OCI-LY7 (cell line): Measurements from ENCODE around the gene USP48. TPM values are rescaled to one million over a fixed set of nuclear protein-coding genes. Genes with fewer than 3 reads are reported as not detected.

Experiments used
- BruUV-seq: library from RNA; stranded (reverse); fragments of 400-500 nt; replicated peaks from 2 replicates; lab custom pipeline; 2021; lab: Mats Ljungman, UMichigan
- CTCF ChIA-PET: fragments of 300-600 bp; sonication (Branson Sonifier 250); formaldehyde crosslinking; loops from one replicate; lab custom pipeline; 2022; ENCODE audit warnings: antibody characterized with exemption; ENCODE audit not compliant: unreplicated experiment; lab: Charles Lee
- POLR2A ChIA-PET: fragments of 300-600 bp; sonication (Branson Sonifier 250); formaldehyde crosslinking; loops from one replicate; lab custom pipeline; 2022; ENCODE audit warnings: antibody characterized with exemption; lab: Charles Lee
- DNase-seq: peaks from one replicate; pipeline ENCODE4 v3.0.0-alpha.2; 2015; ENCODE audit warnings: low spot score
- H2AFZ ChIP-seq: fragments of 200-600 bp; sonication (generic), shearing (Covaris generic); 2 replicates; pipeline ENCODE4 v1.6.1; 2014; ENCODE audit warnings: mild to moderate bottlenecking, antibody characterized with exemption, low read length, moderate library complexity
- H3K27ac ChIP-seq: fragments of 200-600 bp; sonication (generic); 2 replicates; pipeline ENCODE4 v1.5.1; 2014; ENCODE audit warnings: mixed run types, low read depth, mild to moderate bottlenecking, moderate library complexity, low read length, inconsistent platforms; ENCODE audit not compliant: poor library complexity, severe bottlenecking
- H3K36me3 ChIP-seq: fragments of 200-600 bp; sonication (generic); 2 replicates; pipeline ENCODE4 v1.6.1; 2014; ENCODE audit warnings: mild to moderate bottlenecking, antibody characterized with exemption, low read length, moderate library complexity, mixed read lengths; ENCODE audit not compliant: insufficient read depth
- H3K4me1 ChIP-seq: fragments of 200-600 bp; sonication (generic); 2 replicates; pipeline ENCODE4 v1.5.1; 2014; ENCODE audit warnings: mild to moderate bottlenecking, low read length; ENCODE audit not compliant: insufficient read depth, poor library complexity, severe bottlenecking
- H3K4me2 ChIP-seq: fragments of 200-600 bp; sonication (generic); 2 replicates; pipeline ENCODE4 v1.6.1; 2014; ENCODE audit warnings: mild to moderate bottlenecking, low read length
- H3K4me3 ChIP-seq: fragments of 200-600 bp; sonication (generic); 2 replicates; pipeline ENCODE4 v1.5.1; 2014; ENCODE audit warnings: mild to moderate bottlenecking, low read depth, low read length; ENCODE audit not compliant: poor library complexity, severe bottlenecking
- H3K79me2 ChIP-seq: fragments of 200-600 bp; sonication (generic); 2 replicates; pipeline ENCODE4 v1.6.1; 2016; ENCODE audit warnings: low read depth, mild to moderate bottlenecking, low read length, moderate library complexity, mixed read lengths; ENCODE audit not compliant: insufficient read depth
- H3K9me2 ChIP-seq: fragments of 200-600 bp; sonication (generic); 2 replicates; pipeline ENCODE4 v1.6.1; 2016; ENCODE audit warnings: mild to moderate bottlenecking, low read length, mixed read lengths; ENCODE audit not compliant: insufficient read depth
- H3K9me3 ChIP-seq: fragments of 200-600 bp; sonication (generic); 2 replicates; pipeline ENCODE4 v1.6.1; 2014; ENCODE audit warnings: mild to moderate bottlenecking, mixed run types, low read length, mixed read lengths
- H4K20me1 ChIP-seq: fragments of 200-600 bp; sonication (generic); 2 replicates; pipeline ENCODE4 v1.6.1; 2014; ENCODE audit warnings: mild to moderate bottlenecking, antibody characterized with exemption, low read length, moderate library complexity, mixed read lengths; ENCODE audit not compliant: insufficient read depth
- CTCF ChIP-seq: fragments of 200-600 bp; sonication (generic); conservative IDR thresholded peaks from 2 replicates; pipeline ENCODE4 v1.5.1; 2014; ENCODE audit warnings: mild to moderate bottlenecking, antibody characterized with exemption, low read length, moderate library complexity, mixed read lengths
- EZH2phosphoT487 ChIP-seq: fragments of 200-600 bp; sonication (generic); IDR thresholded peaks from 2 replicates; pipeline ENCODE4 v1.6.1; 2018; ENCODE audit warnings: low read depth, borderline replicate concordance, mild to moderate bottlenecking, mixed run types, antibody characterized with exemption, low read length, moderate library complexity, mixed read lengths
- intact Hi-C: fragments of 100-400 bp; cut with micrococcal nuclease; formaldehyde crosslinking; loops from one replicate; pipeline ENCODE4 v1.10.0; 2022; ENCODE audit not compliant: unreplicated experiment
- total RNA-seq, 2 experiments: library from RNA; depleted of rRNA in 1 of 2; stranded (reverse); fragments of >200 nt in 1 of 2; shearing (Covaris generic) in 1 of 2; gene quantifications; 2 replicates each; pipeline ENCODE4 v1.2.3, GENCODE V29; 2014 to 2022

Gene USP48
- total RNA-seq, 2 experiments from 2014 or later = 45.0 to 98.3 TPM

GRCh38 chr1:21655748-21656147 is 127.2 kb downstream of the USP48 start:
- Histone ChIP-seq H3K4me1 (no peaks in the 10 kb centered on the region), H3K4me3 (no peak overlapping the region), H3K36me3 (no peaks in the 10 kb centered on the region), H3K9me3 (no peaks in the 10 kb centered on the region), H3K9me2 (no peaks in the 10 kb centered on the region), H3K79me2 (no peaks in the 10 kb centered on the region), H2AFZ (no peak overlapping the region), H3K4me2 (no peak overlapping the region), H3K27ac (no peak overlapping the region), H4K20me1 (no peaks in the 10 kb centered on the region)
- POLR2A ChIA-PET = no interaction called here
- DNase-seq = no peak
- BruUV-seq = no TSS peak
- TF ChIP-seq EZH2phosphoT487 (no peak), CTCF (0 out of 2 replicates have a peak, but pooled peaks have one; percentile 17)
- intact Hi-C loops = loop anchor here (5.0 kb wide), 2 partner anchors 307 to 423 kb away; no protein-coding TSS in a partner anchor
- CTCF ChIA-PET = no interaction called here

- no peaks in the 10 kb centered on the region for H3K4me1 ChIP-seq
- no peaks in the 10 kb centered on the region for H3K9me2 ChIP-seq
- no peak overlapping the region for H3K27ac ChIP-seq
- H3K9me3 ChIP-seq = no peaks in the 10 kb centered on the region
- no peak overlapping the region for H3K4me2 ChIP-seq
- no peaks in the 10 kb centered on the region for H4K20me1 ChIP-seq
- H3K36me3 ChIP-seq = no peaks in the 10 kb centered on the region
- CTCF ChIA-PET = no interaction called here
- POLR2A ChIA-PET = no interaction called here
- no TSS peak for BruUV-seq
- H3K79me2 ChIP-seq = no peaks in the 10 kb centered on the region
- no peak overlapping the region for H3K4me3 ChIP-seq
- intact Hi-C loops = loop anchor here (5.0 kb wide), 2 partner anchors 307 to 423 kb away; no protein-coding TSS in a partner anchor
- DNase-seq = no peak
- no peak overlapping the region for H2AFZ ChIP-seq
- TF ChIP-seq CTCF (no peak), EZH2phosphoT487 (no peak)
Observed at GRCh38 chr1:21655259-21655658, 127.7 kb downstream of the USP48 start.

GRCh38 chr1:21654209-21654608 is 128.7 kb downstream of the USP48 start:
- CTCF ChIA-PET = no interaction called here
- no TSS peak for BruUV-seq
- H3K4me3 ChIP-seq = no peak overlapping the region
- H3K36me3 ChIP-seq = no peaks in the 10 kb centered on the region
- no peak overlapping the region for H3K4me2 ChIP-seq
- H4K20me1 ChIP-seq = no peaks in the 10 kb centered on the region
- H3K79me2 ChIP-seq = no peaks in the 10 kb centered on the region
- no peak overlapping the region for H2AFZ ChIP-seq
- H3K9me2 ChIP-seq = no peaks in the 10 kb centered on the region
- no peak overlapping the region for H3K27ac ChIP-seq
- POLR2A ChIA-PET = no interaction called here
- H3K4me1 ChIP-seq = no peaks in the 10 kb centered on the region
- TF ChIP-seq EZH2phosphoT487 (no peak), CTCF (no peak)
- intact Hi-C loops = no loop called here
- no peak for DNase-seq
- no peaks in the 10 kb centered on the region for H3K9me3 ChIP-seq
